ENCODE results near the gene ST14.

DNA sequence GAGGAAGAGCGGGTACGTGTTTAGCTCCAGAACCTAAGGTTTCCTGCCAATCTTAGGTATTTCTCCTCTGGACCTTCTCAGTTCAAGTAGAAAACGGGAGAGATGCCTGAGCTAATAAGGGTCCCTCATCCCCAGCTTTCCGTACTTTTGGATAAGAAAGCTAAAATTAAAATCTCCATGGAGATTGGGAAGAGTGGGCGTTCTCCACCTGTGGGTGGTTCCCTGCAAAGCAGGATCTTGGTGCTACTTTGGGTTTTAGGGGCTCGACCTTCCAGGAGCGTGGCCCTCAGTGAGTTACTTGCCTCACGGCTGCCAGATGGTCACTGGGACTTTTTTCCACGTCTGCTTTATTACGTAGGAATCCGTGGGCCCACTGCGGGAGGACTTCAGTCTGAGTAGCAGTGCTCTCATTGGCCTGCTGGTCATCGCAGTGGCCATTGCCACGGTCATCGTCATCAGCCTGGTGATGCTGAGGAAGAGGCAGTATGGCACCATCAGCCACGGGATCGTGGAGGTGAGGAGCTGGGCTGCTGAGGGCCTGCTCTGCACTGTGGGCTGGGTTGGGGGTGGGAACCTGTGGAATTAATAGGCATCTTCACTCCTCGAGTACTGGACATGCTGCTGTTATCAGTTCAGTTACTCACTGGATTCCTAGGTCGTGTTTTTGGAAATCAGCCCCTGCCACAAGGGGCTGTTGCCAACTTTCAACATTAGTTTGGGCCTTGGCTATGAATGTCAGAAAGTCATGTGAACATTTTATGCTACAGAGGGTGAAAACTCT lies 17.8 kb upstream of the ST14 start:
- TF ChIP-seq, protein P1, sequence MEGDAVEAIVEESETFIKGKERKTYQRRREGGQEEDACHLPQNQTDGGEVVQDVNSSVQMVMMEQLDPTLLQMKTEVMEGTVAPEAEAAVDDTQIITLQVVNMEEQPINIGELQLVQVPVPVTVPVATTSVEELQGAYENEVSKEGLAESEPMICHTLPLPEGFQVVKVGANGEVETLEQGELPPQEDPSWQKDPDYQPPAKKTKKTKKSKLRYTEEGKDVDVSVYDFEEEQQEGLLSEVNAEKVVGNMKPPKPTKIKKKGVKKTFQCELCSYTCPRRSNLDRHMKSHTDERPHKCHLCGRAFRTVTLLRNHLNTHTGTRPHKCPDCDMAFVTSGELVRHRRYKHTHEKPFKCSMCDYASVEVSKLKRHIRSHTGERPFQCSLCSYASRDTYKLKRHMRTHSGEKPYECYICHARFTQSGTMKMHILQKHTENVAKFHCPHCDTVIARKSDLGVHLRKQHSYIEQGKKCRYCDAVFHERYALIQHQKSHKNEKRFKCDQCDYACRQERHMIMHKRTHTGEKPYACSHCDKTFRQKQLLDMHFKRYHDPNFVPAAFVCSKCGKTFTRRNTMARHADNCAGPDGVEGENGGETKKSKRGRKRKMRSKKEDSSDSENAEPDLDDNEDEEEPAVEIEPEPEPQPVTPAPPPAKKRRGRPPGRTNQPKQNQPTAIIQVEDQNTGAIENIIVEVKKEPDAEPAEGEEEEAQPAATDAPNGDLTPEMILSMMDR (IDR thresholded peaks at IDR 0.05), result no peak
- no peak for TF ChIP-seq POLR2A (IDR thresholded peaks at IDR 0.05)

All from heart left ventricle (tissue), 13 donors.